ENCODE measurements around the gene PLEKHB2. TPM values are rescaled to one million over a fixed set of nuclear protein-coding genes. Genes with fewer than 3 reads are reported as not detected.
"Not testable (repeated sequence)": the region's sequence is repeated elsewhere in the genome, so short reads cannot be mapped to it uniquely, and the experiment has no call there.

The PLEKHB2 gene
- total RNA-seq, 6 experiments from 2014 or later: 87.3 to 96.2 (median 93.6) TPM

DNA sequence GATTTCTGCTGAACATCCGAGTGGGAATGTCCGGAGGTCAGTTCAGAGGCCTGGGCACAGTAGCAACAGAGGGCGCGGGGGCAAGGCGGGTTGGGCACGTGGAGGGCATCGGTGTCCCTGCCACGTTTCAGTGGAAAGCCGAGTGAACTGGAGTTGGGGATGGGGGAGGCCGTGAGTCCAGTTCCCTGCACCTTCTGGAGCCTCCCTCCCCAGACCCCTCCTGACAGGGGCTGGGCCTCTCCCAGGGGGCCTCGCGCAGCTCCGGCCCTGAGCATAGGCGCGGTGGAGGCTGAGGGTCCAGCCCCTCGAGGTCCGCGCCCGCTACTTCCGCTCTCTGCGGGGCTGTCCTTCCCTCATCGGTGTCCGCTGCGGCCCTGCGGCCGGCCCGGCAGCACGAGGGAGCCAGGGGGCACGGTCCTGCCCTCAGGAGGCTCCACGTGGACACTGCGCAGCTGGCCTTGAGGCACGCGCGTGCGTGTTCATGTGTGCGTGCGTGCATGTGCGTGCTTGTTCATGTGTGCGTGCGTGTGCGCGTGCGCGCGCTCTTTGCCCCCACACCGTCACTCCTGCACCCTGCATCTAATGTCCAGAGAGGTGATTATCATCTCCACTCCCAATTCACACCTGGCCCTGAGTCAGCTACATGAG, 50.2 kb downstream of the PLEKHB2 start:
- Mint-ChIP-seq H3K4me1 (ENCODE audit: low read depth) (0 out of 2 replicates have a peak, but pooled peaks cover 7% of the 10 kb centered on the region), H3K36me3 (ENCODE audit: low read depth) (peaks cover 4% of the 10 kb centered on the region), H3K27ac (no peak overlapping the region), H3K9me3 (no peaks in the 10 kb centered on the region), H3K4me3 (no peak overlapping the region), H3K27me3 (ENCODE audit: insufficient read depth) (no peaks in the 10 kb centered on the region; the same call in 1 of the 2 replicates)
- TF ChIP-seq, protein P1, sequence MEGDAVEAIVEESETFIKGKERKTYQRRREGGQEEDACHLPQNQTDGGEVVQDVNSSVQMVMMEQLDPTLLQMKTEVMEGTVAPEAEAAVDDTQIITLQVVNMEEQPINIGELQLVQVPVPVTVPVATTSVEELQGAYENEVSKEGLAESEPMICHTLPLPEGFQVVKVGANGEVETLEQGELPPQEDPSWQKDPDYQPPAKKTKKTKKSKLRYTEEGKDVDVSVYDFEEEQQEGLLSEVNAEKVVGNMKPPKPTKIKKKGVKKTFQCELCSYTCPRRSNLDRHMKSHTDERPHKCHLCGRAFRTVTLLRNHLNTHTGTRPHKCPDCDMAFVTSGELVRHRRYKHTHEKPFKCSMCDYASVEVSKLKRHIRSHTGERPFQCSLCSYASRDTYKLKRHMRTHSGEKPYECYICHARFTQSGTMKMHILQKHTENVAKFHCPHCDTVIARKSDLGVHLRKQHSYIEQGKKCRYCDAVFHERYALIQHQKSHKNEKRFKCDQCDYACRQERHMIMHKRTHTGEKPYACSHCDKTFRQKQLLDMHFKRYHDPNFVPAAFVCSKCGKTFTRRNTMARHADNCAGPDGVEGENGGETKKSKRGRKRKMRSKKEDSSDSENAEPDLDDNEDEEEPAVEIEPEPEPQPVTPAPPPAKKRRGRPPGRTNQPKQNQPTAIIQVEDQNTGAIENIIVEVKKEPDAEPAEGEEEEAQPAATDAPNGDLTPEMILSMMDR (IDR thresholded peaks at IDR 0.05): no peak
- DNase-seq: no peak

GRCh38 chr2:131156452-131157149, 51.5 kb downstream of the PLEKHB2 start:
- Mint-ChIP-seq H3K27me3 (ENCODE audit: insufficient read depth) (peaks cover 3% of the 10 kb centered on the region), H3K36me3 (ENCODE audit: low read depth) (no peaks in the 10 kb centered on the region)
- DNase-seq: no peak

GRCh38 chr2:131165562-131165961, 60.4 kb downstream of the PLEKHB2 start:
- not testable (repeated sequence) for H3K4me3 Mint-ChIP-seq; H3K9me3 Mint-ChIP-seq; H3K36me3 Mint-ChIP-seq (ENCODE audit: low read depth); H3K27ac Mint-ChIP-seq; H3K4me1 Mint-ChIP-seq (ENCODE audit: low read depth); DNase-seq; H3K27me3 Mint-ChIP-seq (ENCODE audit: insufficient read depth)

More at GRCh38 chr2:131156452-131157149, 51.5 kb downstream of the PLEKHB2 start:
- Mint-ChIP-seq H3K4me3 (no peak overlapping the region; the same call in 1 of the 2 replicates), H3K4me1 (ENCODE audit: low read depth) (0 out of 2 replicates have a peak, but pooled peaks cover 7% of the 10 kb centered on the region), H3K27ac (no peak overlapping the region), H3K9me3 (no peaks in the 10 kb centered on the region)
- TF ChIP-seq, protein P1 (IDR thresholded peaks at IDR 0.05): peak; percentile 44

GRCh38 chr2:131168538-131168937, 63.4 kb downstream of the PLEKHB2 start:
- peaks cover 3% of the 10 kb centered on the region; the same call in 1 of the 2 replicates for H3K27me3 Mint-ChIP-seq (ENCODE audit: insufficient read depth)
- no peaks in the 10 kb centered on the region for H3K36me3 Mint-ChIP-seq (ENCODE audit: low read depth)
- no peaks in the 10 kb centered on the region for H3K9me3 Mint-ChIP-seq
- H3K4me3 Mint-ChIP-seq: no peak overlapping the region
- H3K27ac Mint-ChIP-seq: no peak overlapping the region
- H3K4me1 Mint-ChIP-seq (ENCODE audit: low read depth): no peaks in the 10 kb centered on the region
- DNase-seq: no peak
- TF ChIP-seq, protein P1 (IDR thresholded peaks at IDR 0.05): no peak

DNA sequence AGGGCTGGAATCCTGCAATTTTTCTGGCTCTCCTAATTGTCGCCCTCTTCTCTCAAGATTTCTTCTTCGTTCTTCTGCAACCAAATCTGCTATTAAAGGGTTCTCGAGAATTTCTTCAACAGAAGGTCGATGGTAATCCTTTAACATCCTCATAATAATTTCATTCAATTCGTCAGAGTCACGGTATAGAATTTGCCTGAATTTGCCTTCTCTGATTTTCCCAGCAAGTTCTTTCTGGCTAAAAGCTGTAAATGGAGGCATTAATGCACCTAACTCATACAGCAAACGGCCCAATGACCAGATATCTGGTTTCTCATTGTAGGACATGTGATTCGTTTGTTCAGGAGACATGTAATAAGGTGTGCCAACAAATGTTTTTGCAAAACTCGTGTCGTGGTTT, 72.9 kb downstream of the PLEKHB2 start:
- H3K27ac Mint-ChIP-seq: not testable (repeated sequence)

DNA sequence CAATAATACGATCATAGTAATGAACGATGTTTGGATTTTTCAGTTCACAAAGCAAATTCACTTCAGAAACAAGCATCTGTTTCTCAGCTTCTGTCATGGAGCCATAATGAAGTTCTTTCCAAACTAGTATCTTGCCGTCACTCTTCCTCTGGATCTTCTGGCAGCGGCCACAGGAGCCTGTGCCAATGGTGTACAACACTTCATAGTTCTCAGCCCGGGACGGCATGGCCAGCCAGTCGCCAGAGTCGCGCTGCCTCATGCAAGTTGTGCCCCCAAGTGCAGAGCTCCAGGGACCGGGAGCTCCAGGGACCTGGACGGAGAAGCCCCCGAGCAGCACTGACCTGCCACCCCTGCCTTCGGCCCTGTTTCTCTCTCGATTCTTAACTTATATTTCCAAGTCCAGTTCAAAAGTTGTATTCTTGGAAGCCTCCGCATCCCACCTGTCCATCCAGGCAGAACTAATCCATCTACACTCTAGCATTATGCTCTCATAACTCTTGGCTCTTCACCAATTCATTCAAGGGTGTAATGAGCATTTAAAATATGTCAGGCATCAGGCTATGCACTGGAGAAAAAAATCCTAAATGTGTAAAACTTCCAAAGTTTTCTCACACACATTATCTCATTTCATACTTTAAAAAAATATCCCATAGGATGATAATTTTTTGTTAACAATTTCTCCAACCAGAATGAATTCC, 73.7 kb downstream of the PLEKHB2 start:
- H3K27me3 Mint-ChIP-seq (ENCODE audit: insufficient read depth): peaks cover 13% of the 10 kb centered on the region
- not testable (repeated sequence) for DNase-seq; H3K27ac Mint-ChIP-seq; H3K4me3 Mint-ChIP-seq; H3K4me1 Mint-ChIP-seq (ENCODE audit: low read depth); H3K9me3 Mint-ChIP-seq; H3K36me3 Mint-ChIP-seq (ENCODE audit: low read depth)

More for the DNA sequence above, 72.9 kb downstream of the PLEKHB2 start:
- H3K4me1 Mint-ChIP-seq (ENCODE audit: low read depth); H3K9me3 Mint-ChIP-seq; DNase-seq; H3K4me3 Mint-ChIP-seq; H3K36me3 Mint-ChIP-seq (ENCODE audit: low read depth): not testable (repeated sequence)
- peaks cover 13% of the 10 kb centered on the region for H3K27me3 Mint-ChIP-seq (ENCODE audit: insufficient read depth)

DNA sequence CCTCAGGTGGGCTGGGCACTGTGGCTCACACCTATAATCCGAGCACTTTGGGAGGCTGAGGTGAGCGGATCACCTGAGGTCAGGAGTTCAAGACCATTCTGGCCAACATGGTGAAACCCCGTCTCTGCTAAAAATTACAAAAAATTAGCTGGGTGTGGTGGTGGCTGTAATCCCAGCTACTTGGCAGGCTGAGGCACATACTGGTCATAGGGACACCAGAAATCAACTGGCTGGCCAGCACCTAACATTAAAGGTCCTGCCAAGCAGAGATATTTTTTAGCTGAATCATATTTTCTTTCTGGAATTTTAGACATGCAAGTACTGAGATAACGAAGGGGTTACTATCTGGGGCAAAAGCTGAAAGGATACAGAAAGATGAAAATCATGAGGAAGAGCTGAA, 76.3 kb downstream of the PLEKHB2 start:
- H3K4me3 Mint-ChIP-seq; H3K27ac Mint-ChIP-seq; H3K9me3 Mint-ChIP-seq; H3K27me3 Mint-ChIP-seq (ENCODE audit: insufficient read depth); H3K36me3 Mint-ChIP-seq (ENCODE audit: low read depth); H3K4me1 Mint-ChIP-seq (ENCODE audit: low read depth): not testable (repeated sequence)
- peak; percentile 1 for DNase-seq

DNA sequence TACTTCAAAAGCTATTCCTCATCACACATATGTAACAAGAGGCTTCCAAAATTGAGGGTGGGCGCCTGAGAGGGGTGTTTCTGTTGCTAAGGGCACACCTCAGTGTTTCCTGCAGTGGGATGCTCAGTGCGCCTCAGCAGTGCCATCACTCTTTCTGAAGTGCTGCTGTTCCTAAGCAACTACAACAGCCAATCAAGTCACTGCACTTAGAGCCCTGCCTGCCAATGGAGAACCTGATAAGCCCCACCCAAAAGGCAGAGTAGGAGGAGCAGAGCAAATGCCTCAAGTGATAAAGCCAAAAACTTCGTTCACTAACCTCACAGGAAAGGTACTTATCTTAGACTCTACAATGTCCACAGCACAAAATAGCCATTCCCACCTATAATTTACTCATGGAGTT, 88.3 kb downstream of the PLEKHB2 start:
- not testable (repeated sequence) for DNase-seq; H3K4me1 Mint-ChIP-seq (ENCODE audit: low read depth); H3K36me3 Mint-ChIP-seq (ENCODE audit: low read depth); H3K27ac Mint-ChIP-seq; H3K9me3 Mint-ChIP-seq; H3K4me3 Mint-ChIP-seq; H3K27me3 Mint-ChIP-seq (ENCODE audit: insufficient read depth)

- H3K27ac Mint-ChIP-seq; H3K9me3 Mint-ChIP-seq; H3K4me1 Mint-ChIP-seq (ENCODE audit: low read depth); DNase-seq; H3K36me3 Mint-ChIP-seq (ENCODE audit: low read depth); H3K4me3 Mint-ChIP-seq; H3K27me3 Mint-ChIP-seq (ENCODE audit: insufficient read depth): not testable (repeated sequence)
Observed at GRCh38 chr2:131196186-131196585, 91.0 kb downstream of the PLEKHB2 start.
